H9 (cell line): Measurements from ENCODE around the gene CEP112. TPM values are rescaled to one million over a fixed set of nuclear protein-coding genes. Genes with fewer than 3 reads are reported as not detected.

Experiments used
- DNase-seq: peaks from one replicate; pipeline ENCODE4 v3.0.0-alpha.2; 2017
- H2AFZ ChIP-seq: one replicate; pipeline ENCODE4 v1.6.1; 2013; ENCODE audit warnings: mild to moderate bottlenecking, low read length, control low read depth, moderate library complexity
- H2AK5ac ChIP-seq: 2 replicates; pipeline ENCODE4 v1.6.1; 2013; ENCODE audit warnings: low read length, control low read depth, mixed read lengths; ENCODE audit not compliant: insufficient read length
- H2BK120ac ChIP-seq: one replicate; pipeline ENCODE4 v1.6.1; 2013; ENCODE audit warnings: low read depth, mild to moderate bottlenecking, low read length, control low read depth, inconsistent platforms; ENCODE audit not compliant: poor library complexity, severe bottlenecking
- H2BK12ac ChIP-seq: 2 replicates; pipeline ENCODE4 v1.6.1; 2013; ENCODE audit warnings: low read length, control low read depth, mixed read lengths, low read depth; ENCODE audit not compliant: insufficient read length
- H2BK15ac ChIP-seq: 2 replicates; pipeline ENCODE4 v1.6.1; 2013; ENCODE audit warnings: low read depth, low read length, control low read depth
- H2BK20ac ChIP-seq: one replicate; pipeline ENCODE4 v1.6.1; 2013; ENCODE audit warnings: low read depth, mild to moderate bottlenecking, low read length, control low read depth, inconsistent platforms; ENCODE audit not compliant: poor library complexity, severe bottlenecking
- H2BK5ac ChIP-seq: 2 replicates; pipeline ENCODE4 v1.6.1; 2013; ENCODE audit warnings: low read length, control low read depth, mixed read lengths; ENCODE audit not compliant: insufficient read length
- H3K14ac ChIP-seq: 2 replicates; pipeline ENCODE4 v1.6.1; 2013; ENCODE audit warnings: low read length, control low read depth; ENCODE audit not compliant: insufficient read depth
- H3K18ac ChIP-seq: 2 replicates; pipeline ENCODE4 v1.6.1; 2013; ENCODE audit warnings: low read depth, mild to moderate bottlenecking, mixed read lengths, low read length, control low read depth; ENCODE audit not compliant: insufficient read length
- H3K23ac ChIP-seq: 2 replicates; pipeline ENCODE4 v1.6.1; 2013; ENCODE audit warnings: low read length, control low read depth, mixed read lengths, low read depth; ENCODE audit not compliant: insufficient read length
- H3K23me2 ChIP-seq: 2 replicates; pipeline ENCODE4 v1.6.1; 2013; ENCODE audit warnings: low read depth, mild to moderate bottlenecking, mixed read lengths, low read length, control low read depth; ENCODE audit not compliant: insufficient read length, poor library complexity, severe bottlenecking
- H3K27ac ChIP-seq: 2 replicates; pipeline ENCODE4 v1.5.1; 2013; ENCODE audit warnings: low read length, control low read depth, mixed read lengths, low read depth; ENCODE audit not compliant: insufficient read length
- H3K27me3 ChIP-seq: 2 replicates; pipeline ENCODE4 v1.6.1; 2013; ENCODE audit warnings: low read length, control low read depth, inconsistent platforms; ENCODE audit not compliant: insufficient read depth
- H3K4ac ChIP-seq: 2 replicates; pipeline ENCODE4 v1.6.1; 2013; ENCODE audit warnings: low read depth, mild to moderate bottlenecking, control low read depth, inconsistent platforms, low read length, moderate library complexity
- H3K4me1 ChIP-seq: 2 replicates; pipeline ENCODE4 v1.6.1; 2013; ENCODE audit warnings: low read length, control low read depth, inconsistent platforms; ENCODE audit not compliant: insufficient read depth
- H3K4me2 ChIP-seq: 2 replicates; pipeline ENCODE4 v1.6.1; 2013; ENCODE audit warnings: low read length, control low read depth, mixed read lengths; ENCODE audit not compliant: insufficient read length, insufficient read depth
- H3K56ac ChIP-seq: 2 replicates; pipeline ENCODE4 v1.6.1; 2013; ENCODE audit warnings: low read depth, mild to moderate bottlenecking, mixed read lengths, low read length, control low read depth; ENCODE audit not compliant: insufficient read length
- H3K79me1 ChIP-seq: 2 replicates; pipeline ENCODE4 v1.6.1; 2013; ENCODE audit warnings: low read depth, mild to moderate bottlenecking, moderate library complexity, low read length, control low read depth, inconsistent platforms; ENCODE audit not compliant: insufficient read depth, poor library complexity, severe bottlenecking
- H3K79me2 ChIP-seq: 2 replicates; pipeline ENCODE4 v1.6.1; 2013; ENCODE audit warnings: low read length, control low read depth, inconsistent platforms; ENCODE audit not compliant: insufficient read depth
- H3K9ac ChIP-seq: 2 replicates; pipeline ENCODE4 v1.6.1; 2013; ENCODE audit warnings: low read length, control low read depth, mixed read lengths; ENCODE audit not compliant: insufficient read length; ENCODE audit errors: extremely low read depth
- H3K9me3 ChIP-seq: one replicate; pipeline ENCODE4 v1.6.1; 2013; ENCODE audit warnings: low read depth, low read length, inconsistent platforms; ENCODE audit not compliant: control insufficient read depth
- H3T11ph ChIP-seq: one replicate; pipeline ENCODE4 v1.6.1; 2013; ENCODE audit warnings: mild to moderate bottlenecking, low read length, control low read depth, inconsistent platforms
- H4K20me1 ChIP-seq: one replicate; pipeline ENCODE4 v1.6.1; 2013; ENCODE audit not compliant: control insufficient read depth, insufficient read length, insufficient read depth
- H4K5ac ChIP-seq: 2 replicates; pipeline ENCODE4 v1.6.1; 2013; ENCODE audit warnings: low read depth, mild to moderate bottlenecking, mixed read lengths, low read length, control low read depth; ENCODE audit not compliant: insufficient read length
- H4K8ac ChIP-seq: replicated peaks from 2 replicates; pipeline ENCODE4 v1.6.1; 2013; ENCODE audit warnings: low read length, control low read depth, mixed read lengths, low read depth; ENCODE audit not compliant: insufficient read length
- H4K91ac ChIP-seq: 2 replicates; pipeline ENCODE4 v1.6.1; 2013; ENCODE audit warnings: low read depth, mild to moderate bottlenecking, moderate library complexity, mixed read lengths, low read length, control low read depth; ENCODE audit not compliant: insufficient read length
- H3K27ac Mint-ChIP-seq, 3 experiments: 2 replicates in 2 of 3; 3 replicates in 1 of 3; pipeline ENCODE4 v1.8.0; 2020 to 2021; ENCODE audit warnings: mixed read lengths in 3 of 3, mild to moderate bottlenecking in 1 of 3, moderate library complexity in 1 of 3
- H3K27me3 Mint-ChIP-seq: 2 replicates; pipeline ENCODE4 v1.8.0; 2021; ENCODE audit warnings: low read depth, mild to moderate bottlenecking, moderate library complexity, mixed read lengths
- H3K36me3 Mint-ChIP-seq, 3 experiments: 2 replicates in 2 of 3; 3 replicates in 1 of 3; pipeline ENCODE4 v1.8.0; 2020 to 2021; ENCODE audit warnings: low read depth in 3 of 3, mixed read lengths in 3 of 3; ENCODE audit not compliant: insufficient read depth in 1 of 3
- H3K4me1 Mint-ChIP-seq, 2 experiments: 2 replicates each; pipeline ENCODE4 v1.8.0; 2020; ENCODE audit warnings: mixed read lengths in 2 of 2
- H3K4me3 Mint-ChIP-seq, 2 experiments: 2 replicates in 1 of 2; 3 replicates in 1 of 2; pipeline ENCODE4 v1.8.0; 2020 to 2021; ENCODE audit warnings: mild to moderate bottlenecking in 2 of 2, mixed read lengths in 2 of 2, moderate library complexity in 1 of 2
- H3K9me3 Mint-ChIP-seq, 2 experiments: 2 replicates in 1 of 2; 3 replicates in 1 of 2; pipeline ENCODE4 v1.8.0; 2020; ENCODE audit warnings: mild to moderate bottlenecking in 2 of 2, mixed read lengths in 2 of 2, moderate library complexity in 1 of 2
- WGBS: extraction: QIAGEN DNeasy Blood & Tissue Kit; methylation state at CpG from one replicate; pipeline ENCODE4 v1.1.7; 2013; ENCODE audit warnings: missing lambda C conversion rate, low lambda C conversion rate, mixed read lengths; ENCODE audit not compliant: insufficient read length; ENCODE audit errors: extremely low coverage; 5-methylcytosine and 5-hydroxymethylcytosine counted together
- total RNA-seq: library from RNA; stranded (reverse); gene quantifications from 2 replicates; pipeline ENCODE4 v1.2.1, GENCODE V29; 2021
- TF ChIP-seq, protein P1 (sequence below): fragments of 200-600 bp; sonication (generic); conservative IDR thresholded peaks from 3 replicates; pipeline ENCODE4 v1.8.0; 2021; ENCODE audit warnings: antibody characterized with exemption, mild to moderate bottlenecking

CEP112 gene
- total RNA-seq, 1 experiment from 2014 or later: 5.4 TPM

DNA sequence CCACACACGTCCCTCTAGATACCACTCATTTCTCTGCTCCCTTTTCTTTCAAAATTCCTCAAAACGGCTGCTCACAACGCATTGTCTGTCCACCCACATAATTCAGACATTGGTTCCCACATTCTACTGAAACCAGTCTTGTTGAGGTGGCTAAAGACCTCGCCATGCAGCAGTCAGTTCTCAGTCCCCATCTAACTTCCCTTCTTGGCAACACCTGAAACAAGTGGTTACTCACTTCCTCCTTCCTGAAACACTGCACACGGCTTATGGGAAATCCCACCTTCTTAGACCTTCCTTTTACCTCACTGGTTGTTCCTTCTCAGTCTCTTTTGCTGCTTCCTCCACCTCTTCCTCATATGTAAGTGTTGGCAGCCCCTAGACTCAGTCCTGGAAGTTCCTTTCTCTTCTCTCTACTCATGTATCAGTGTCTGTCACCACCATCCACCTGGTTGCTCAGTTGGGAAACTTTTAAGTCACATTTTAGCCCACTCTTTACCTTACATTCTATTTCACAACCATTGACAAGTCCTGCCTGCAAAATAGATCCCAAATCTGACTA, 277.1 kb downstream of the CEP112 start:
- Histone ChIP-seq H2BK15ac (no peak overlapping the region), H3K27me3 (no peaks in the 10 kb centered on the region), H3K23ac (no peak overlapping the region), H2BK5ac (no peak overlapping the region), H3K79me2 (no peaks in the 10 kb centered on the region), H3K4me2 (no peak overlapping the region), H3K9me3 (no peaks in the 10 kb centered on the region), H4K8ac (no peak overlapping the region), H3T11ph (no peak overlapping the region), H4K20me1 (no peaks in the 10 kb centered on the region), H2BK20ac (no peak overlapping the region), H3K23me2 (no peaks in the 10 kb centered on the region), H3K4me1 (no peaks in the 10 kb centered on the region), H3K4ac (no peak overlapping the region), H3K56ac (no peak overlapping the region), H4K91ac (no peak overlapping the region), H3K14ac (no peak overlapping the region), H4K5ac (no peak overlapping the region), H3K9ac (no peak overlapping the region), H3K79me1 (no peaks in the 10 kb centered on the region), H2AK5ac (no peak overlapping the region), H3K27ac (no peak overlapping the region), H2BK120ac (no peak overlapping the region), H2AFZ (no peak overlapping the region), H2BK12ac (no peak overlapping the region), H3K18ac (no peak overlapping the region)
- peaks cover 0 to 10% (median 6%) of the 10 kb centered on the region in 3 experiments; a peak in 4 of 7 replicates for H3K36me3 Mint-ChIP-seq
- H3K4me1 Mint-ChIP-seq: peaks cover 9 to 13% of the 10 kb centered on the region in 2 experiments
- TF ChIP-seq, protein P1, sequence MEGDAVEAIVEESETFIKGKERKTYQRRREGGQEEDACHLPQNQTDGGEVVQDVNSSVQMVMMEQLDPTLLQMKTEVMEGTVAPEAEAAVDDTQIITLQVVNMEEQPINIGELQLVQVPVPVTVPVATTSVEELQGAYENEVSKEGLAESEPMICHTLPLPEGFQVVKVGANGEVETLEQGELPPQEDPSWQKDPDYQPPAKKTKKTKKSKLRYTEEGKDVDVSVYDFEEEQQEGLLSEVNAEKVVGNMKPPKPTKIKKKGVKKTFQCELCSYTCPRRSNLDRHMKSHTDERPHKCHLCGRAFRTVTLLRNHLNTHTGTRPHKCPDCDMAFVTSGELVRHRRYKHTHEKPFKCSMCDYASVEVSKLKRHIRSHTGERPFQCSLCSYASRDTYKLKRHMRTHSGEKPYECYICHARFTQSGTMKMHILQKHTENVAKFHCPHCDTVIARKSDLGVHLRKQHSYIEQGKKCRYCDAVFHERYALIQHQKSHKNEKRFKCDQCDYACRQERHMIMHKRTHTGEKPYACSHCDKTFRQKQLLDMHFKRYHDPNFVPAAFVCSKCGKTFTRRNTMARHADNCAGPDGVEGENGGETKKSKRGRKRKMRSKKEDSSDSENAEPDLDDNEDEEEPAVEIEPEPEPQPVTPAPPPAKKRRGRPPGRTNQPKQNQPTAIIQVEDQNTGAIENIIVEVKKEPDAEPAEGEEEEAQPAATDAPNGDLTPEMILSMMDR: no peak
- peaks cover 0 to 4% of the 10 kb centered on the region in 2 experiments; a peak in 2 of 5 replicates for H3K9me3 Mint-ChIP-seq
- H3K27ac Mint-ChIP-seq: peak overlapping the region in 1 of 3 experiments; percentile 31; a peak in 1 of 7 replicates
- DNase-seq: no peak
- WGBS: no CpG with 5 or more reads among the region's 5 CpGs
- H3K4me3 Mint-ChIP-seq: no peak overlapping the region
- no peaks in the 10 kb centered on the region for H3K27me3 Mint-ChIP-seq
